ENCODE results near the gene MYMK. TPM values are rescaled to one million over a fixed set of nuclear protein-coding genes. Genes with fewer than 3 reads are reported as not detected.

Gene MYMK
- total and polyA plus RNA-seq, 12 donors: not detected

DNA sequence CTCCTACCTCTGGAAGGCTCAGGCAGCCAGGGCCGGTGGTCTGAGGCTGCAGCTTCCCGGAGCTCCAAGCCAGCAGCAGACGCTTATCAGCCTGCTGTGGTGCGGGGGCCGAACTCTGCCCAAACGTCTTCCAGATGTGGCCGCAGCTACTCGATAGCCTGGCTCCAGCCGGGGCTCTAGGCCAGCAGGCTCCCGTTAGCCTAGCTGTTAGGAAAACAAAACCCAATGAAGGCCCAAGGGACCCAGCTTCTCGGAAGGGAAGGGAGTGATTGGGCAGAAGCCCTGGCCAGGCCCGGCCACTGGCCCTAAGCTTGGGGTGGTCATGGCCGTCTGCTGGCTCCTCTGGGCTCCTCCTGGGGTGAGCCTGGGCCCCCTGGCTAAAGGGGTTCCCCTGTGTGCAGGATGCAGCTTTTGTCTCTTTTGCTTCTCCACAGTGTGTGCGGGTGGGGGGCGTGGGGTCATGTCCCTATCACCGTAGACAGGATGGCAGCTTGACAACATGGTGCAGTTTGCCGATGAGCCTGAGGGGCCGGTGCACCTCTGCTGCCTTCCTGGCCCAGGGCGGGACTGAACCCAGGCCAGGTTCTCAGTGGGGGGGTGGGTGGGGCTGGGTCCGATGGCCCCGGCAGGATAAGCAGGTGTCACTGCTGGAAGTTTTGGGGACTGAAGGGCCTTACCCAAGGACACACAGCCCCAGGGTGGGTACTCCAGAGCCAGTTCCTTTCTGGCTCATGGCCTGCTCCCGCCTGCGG, 18.7 kb downstream of the MYMK start:
- intact Hi-C loops (cut with DNase I): no loop called here

DNA sequence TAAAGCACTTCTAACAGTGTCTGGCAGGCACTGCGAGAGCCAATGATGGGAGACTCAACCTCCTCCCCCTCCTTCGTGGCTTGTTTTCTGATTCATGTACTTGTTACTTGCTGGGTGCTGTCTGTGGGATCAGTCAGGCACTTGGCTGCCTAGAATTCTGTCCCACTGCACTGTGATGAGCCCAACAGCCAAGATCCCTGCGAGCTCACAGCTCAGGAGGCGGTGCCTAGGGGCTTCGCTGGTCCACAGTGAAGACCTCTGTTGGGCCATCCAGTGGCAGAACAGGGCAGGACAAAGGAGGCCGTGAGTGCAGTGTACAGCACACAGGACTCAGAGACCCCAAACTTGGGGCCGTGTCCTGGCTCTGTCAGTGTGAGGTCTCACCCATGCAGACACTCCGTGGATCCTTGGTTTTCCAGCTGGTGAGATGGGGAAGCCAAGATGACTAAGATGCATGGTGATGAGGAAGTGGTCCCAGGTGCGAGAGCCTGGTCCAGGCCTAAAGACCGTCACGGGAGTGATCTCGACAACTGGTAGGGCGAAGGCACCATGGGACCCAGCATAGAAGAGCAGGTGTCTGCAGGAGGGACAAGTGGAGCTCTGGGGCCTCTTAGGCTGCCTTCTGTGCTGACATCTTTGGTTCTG, 19.5 kb downstream of the MYMK start:
- Histone ChIP-seq H3K27ac (peak overlapping the region in 7 of 10 donors; percentile 3 to 73 (median 58)), H3K27me3 (no peaks in the 10 kb centered on the region), H3K36me3 (no peaks in the 10 kb centered on the region), H3K4me1 (peaks cover 7 to 38% (median 32%) of the 10 kb centered on the region in 9 donors), H3K4me3 (no peak overlapping the region), H3K9me3 (peaks cover 0 to 23% (median 19%) of the 10 kb centered on the region in 11 donors)
- intact Hi-C loops (cut with DNase I): no loop called here
- DNase-seq (no peak), ATAC-seq (peak in 7 of 8 donors; percentile 7 to 35 (median 15))
- whole genome bisulfite sequencing, 2 donors: 83 to 90% methylated on average over 13 of the region's 13 CpGs
- TF ChIP-seq, protein P1, sequence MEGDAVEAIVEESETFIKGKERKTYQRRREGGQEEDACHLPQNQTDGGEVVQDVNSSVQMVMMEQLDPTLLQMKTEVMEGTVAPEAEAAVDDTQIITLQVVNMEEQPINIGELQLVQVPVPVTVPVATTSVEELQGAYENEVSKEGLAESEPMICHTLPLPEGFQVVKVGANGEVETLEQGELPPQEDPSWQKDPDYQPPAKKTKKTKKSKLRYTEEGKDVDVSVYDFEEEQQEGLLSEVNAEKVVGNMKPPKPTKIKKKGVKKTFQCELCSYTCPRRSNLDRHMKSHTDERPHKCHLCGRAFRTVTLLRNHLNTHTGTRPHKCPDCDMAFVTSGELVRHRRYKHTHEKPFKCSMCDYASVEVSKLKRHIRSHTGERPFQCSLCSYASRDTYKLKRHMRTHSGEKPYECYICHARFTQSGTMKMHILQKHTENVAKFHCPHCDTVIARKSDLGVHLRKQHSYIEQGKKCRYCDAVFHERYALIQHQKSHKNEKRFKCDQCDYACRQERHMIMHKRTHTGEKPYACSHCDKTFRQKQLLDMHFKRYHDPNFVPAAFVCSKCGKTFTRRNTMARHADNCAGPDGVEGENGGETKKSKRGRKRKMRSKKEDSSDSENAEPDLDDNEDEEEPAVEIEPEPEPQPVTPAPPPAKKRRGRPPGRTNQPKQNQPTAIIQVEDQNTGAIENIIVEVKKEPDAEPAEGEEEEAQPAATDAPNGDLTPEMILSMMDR (IDR thresholded peaks at IDR 0.05): no peak

More for the DNA sequence above, 18.7 kb downstream of the MYMK start:
- Histone ChIP-seq H3K27me3 (no peaks in the 10 kb centered on the region), H3K4me1 (peaks cover 7 to 38% (median 32%) of the 10 kb centered on the region in 9 donors), H3K9me3 (peaks cover 0 to 21% (median 18%) of the 10 kb centered on the region in 11 donors), H3K27ac (peak overlapping the region in 9 of 10 donors; percentile 30 to 73 (median 58)), H3K4me3 (no peak overlapping the region), H3K36me3 (no peaks in the 10 kb centered on the region)
- WGBS, 2 donors: 53 to 62% methylated on average over 23 of the region's 23 CpGs
- DNase-seq (peak; percentile 76 to 79), ATAC-seq (peak; percentile 61 to 79 (median 74))
- TF ChIP-seq, protein P1 (IDR thresholded peaks at IDR 0.05): no peak

DNA sequence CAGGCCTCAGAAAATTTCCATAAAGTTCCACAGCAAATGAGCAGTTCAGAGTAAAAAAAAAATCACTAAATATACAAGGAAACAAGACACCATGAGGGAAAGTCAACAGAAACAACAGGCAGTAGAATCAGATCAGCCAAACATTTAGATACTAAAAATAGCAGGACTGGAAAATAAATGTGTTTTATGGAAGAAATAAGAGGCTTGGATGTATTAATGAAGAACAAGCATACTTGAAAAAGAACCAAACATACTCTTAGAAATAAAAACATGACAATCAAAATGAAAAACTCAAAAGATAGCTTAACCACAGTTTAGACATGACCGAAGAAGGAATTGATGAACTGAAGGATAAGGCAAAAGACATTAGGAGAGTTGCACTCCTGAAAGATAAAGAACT, 22.6 kb downstream of the MYMK start:
- ATAC-seq: no peak
- WGBS, 2 donors: 97 to 98% methylated on average over 1 of the region's 1 CpG

DNA sequence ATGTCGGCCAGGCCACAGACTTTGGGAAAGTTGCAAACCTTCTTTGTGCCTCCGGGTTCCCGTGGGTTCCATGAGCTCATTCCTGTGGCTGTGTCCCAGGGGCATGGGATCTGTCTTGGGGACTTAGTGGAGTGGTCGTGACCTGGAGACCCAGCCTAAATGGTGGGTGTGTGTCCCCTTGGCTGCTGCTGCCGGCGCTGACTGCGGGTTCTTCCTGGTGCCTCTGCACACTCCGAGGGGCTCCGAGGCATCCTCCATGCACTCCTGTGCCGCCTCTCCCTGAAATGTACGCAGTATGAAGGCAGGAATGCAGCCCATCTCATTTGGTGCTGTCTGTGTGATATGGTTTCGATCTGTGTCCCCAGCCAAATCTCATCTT, 24.9 kb downstream of the MYMK start:
- intact Hi-C loops (cut with DNase I): no loop called here
- WGBS, 2 donors: 75 to 79% methylated on average over 12 of the region's 12 CpGs
- H3K9me3 ChIP-seq: peaks cover 0 to 23% (median 19%) of the 10 kb centered on the region in 11 donors
- ATAC-seq: peak in 3 of 8 donors; percentile 8 to 12 (median 12)
- H3K27ac ChIP-seq: peak overlapping the region in 2 of 10 donors; percentile 17 to 21
- H3K27me3 ChIP-seq: peaks cover 0 to 6% (median 0%) of the 10 kb centered on the region in 7 donors
- no peak overlapping the region for H3K4me3 ChIP-seq
- TF ChIP-seq, protein P1 (IDR thresholded peaks at IDR 0.05): no peak
- peaks cover 0 to 18% (median 10%) of the 10 kb centered on the region in 9 donors for H3K4me1 ChIP-seq
- no peaks in the 10 kb centered on the region for H3K36me3 ChIP-seq
- DNase-seq: no peak

More for the DNA sequence above, 22.6 kb downstream of the MYMK start:
- H3K9me3 ChIP-seq: peaks cover 0 to 23% (median 19%) of the 10 kb centered on the region in 11 donors
- H3K4me1 ChIP-seq: peaks cover 4 to 38% (median 24%) of the 10 kb centered on the region in 9 donors
- peaks cover 0 to 2% (median 0%) of the 10 kb centered on the region in 7 donors for H3K27me3 ChIP-seq
- H3K4me3 ChIP-seq: no peak overlapping the region
- DNase-seq: no peak
- TF ChIP-seq, protein P1 (IDR thresholded peaks at IDR 0.05): no peak
- intact Hi-C loops (cut with DNase I): no loop called here
- no peaks in the 10 kb centered on the region for H3K36me3 ChIP-seq
- no peak overlapping the region for H3K27ac ChIP-seq

Data from heart right ventricle (tissue), 16 donors.